ENCODE data around the gene SPACA4. TPM values are rescaled to one million over a fixed set of nuclear protein-coding genes. Genes with fewer than 3 reads are reported as not detected.

The SPACA4 gene
- total and polyA plus RNA-seq, 4 donors = not detected

DNA sequence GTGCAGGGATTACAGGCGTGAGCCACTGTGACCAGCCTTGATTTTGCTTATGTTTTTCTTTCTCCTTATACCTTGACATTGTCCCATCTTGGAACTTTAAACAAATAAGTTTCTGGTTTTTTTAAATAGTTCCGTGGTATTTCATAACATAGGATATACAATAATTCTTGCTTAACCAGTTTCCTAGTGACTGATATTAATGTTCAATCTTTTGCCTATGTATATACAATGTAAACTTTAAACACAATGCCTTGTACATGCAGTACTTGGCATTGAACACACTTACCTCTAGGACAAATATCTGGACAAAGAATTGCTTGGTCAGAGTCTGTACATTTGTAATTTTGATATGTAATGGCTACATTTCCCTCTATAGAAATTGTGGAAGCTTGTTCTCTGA, 24.4 kb upstream of the SPACA4 start (continued):
- TF ChIP-seq, protein P1, sequence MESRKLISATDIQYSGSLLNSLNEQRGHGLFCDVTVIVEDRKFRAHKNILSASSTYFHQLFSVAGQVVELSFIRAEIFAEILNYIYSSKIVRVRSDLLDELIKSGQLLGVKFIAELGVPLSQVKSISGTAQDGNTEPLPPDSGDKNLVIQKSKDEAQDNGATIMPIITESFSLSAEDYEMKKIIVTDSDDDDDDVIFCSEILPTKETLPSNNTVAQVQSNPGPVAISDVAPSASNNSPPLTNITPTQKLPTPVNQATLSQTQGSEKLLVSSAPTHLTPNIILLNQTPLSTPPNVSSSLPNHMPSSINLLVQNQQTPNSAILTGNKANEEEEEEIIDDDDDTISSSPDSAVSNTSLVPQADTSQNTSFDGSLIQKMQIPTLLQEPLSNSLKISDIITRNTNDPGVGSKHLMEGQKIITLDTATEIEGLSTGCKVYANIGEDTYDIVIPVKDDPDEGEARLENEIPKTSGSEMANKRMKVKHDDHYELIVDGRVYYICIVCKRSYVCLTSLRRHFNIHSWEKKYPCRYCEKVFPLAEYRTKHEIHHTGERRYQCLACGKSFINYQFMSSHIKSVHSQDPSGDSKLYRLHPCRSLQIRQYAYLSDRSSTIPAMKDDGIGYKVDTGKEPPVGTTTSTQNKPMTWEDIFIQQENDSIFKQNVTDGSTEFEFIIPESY (IDR thresholded peaks at IDR 0.05) = no peak

DNA sequence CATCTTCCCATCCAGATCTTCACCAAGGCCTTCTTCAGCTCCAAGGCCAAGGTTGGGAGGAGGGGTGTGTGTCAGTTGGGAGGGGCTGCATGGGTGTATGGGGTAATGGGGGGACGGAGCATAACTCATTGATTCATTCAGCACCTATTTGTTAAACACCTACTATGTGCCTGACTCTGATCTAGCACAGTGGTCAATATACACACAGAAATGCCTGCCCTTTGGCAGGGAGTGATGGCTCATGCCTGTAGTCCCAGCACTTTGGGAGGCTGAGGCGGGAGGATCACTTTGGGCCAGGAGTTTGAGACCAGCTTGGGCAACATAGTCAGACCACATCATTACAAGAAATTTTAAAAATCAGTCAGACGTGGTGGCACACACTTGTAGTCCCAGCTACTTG, 19.2 kb upstream of the SPACA4 start:
- Histone ChIP-seq H3K27ac (ENCODE audit: low read depth in 1 of 2, low read length in 2 of 2) (no peak overlapping the region), H3K27me3 (ENCODE audit: control insufficient read depth in 4 of 4, insufficient read depth in 4 of 4, low read length in 3 of 4) (no peaks in the 10 kb centered on the region), H3K36me3 (ENCODE audit: control insufficient read depth in 4 of 4, insufficient read depth in 3 of 4, low read depth in 1 of 4, low read length in 3 of 4) (no peaks in the 10 kb centered on the region), H3K9ac (ENCODE audit: low read depth in 1 of 2, low read length in 2 of 2) (no peak overlapping the region), H3K4me1 (ENCODE audit: control insufficient read depth in 4 of 4, insufficient read depth in 4 of 4, low read length in 3 of 4) (peaks cover 0 to 6% (median 3%) of the 10 kb centered on the region in 4 donors), H3K4me3 (ENCODE audit: low read depth in 1 of 3, low read length in 3 of 3) (no peak overlapping the region), H3K9me3 (ENCODE audit: control insufficient read depth in 4 of 4, low read length in 3 of 4) (no peaks in the 10 kb centered on the region)
- WGBS = 94% methylated on average over 3 of the region's 3 CpGs
- no peak for DNase-seq (ENCODE audit: low spot score)
- TF ChIP-seq FOXA1 (IDR thresholded peaks at IDR 0.05) = no peak
- TF ChIP-seq, protein P2, sequence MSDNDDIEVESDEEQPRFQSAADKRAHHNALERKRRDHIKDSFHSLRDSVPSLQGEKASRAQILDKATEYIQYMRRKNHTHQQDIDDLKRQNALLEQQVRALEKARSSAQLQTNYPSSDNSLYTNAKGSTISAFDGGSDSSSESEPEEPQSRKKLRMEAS (IDR thresholded peaks at IDR 0.05) = no peak
- no peak for TF ChIP-seq EGR1 (IDR thresholded peaks at IDR 0.05; ENCODE audit: low read depth in 2 of 2)
- no peak for TF ChIP-seq RXRA (IDR thresholded peaks at IDR 0.05)
- TF ChIP-seq, protein P3, sequence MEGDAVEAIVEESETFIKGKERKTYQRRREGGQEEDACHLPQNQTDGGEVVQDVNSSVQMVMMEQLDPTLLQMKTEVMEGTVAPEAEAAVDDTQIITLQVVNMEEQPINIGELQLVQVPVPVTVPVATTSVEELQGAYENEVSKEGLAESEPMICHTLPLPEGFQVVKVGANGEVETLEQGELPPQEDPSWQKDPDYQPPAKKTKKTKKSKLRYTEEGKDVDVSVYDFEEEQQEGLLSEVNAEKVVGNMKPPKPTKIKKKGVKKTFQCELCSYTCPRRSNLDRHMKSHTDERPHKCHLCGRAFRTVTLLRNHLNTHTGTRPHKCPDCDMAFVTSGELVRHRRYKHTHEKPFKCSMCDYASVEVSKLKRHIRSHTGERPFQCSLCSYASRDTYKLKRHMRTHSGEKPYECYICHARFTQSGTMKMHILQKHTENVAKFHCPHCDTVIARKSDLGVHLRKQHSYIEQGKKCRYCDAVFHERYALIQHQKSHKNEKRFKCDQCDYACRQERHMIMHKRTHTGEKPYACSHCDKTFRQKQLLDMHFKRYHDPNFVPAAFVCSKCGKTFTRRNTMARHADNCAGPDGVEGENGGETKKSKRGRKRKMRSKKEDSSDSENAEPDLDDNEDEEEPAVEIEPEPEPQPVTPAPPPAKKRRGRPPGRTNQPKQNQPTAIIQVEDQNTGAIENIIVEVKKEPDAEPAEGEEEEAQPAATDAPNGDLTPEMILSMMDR (IDR thresholded peaks at IDR 0.05; ENCODE audit: low read depth, low read length, missing input control) = no peak
- TF ChIP-seq FOXA2 (IDR thresholded peaks at IDR 0.05) = no peak

GRCh38 chr19:48588670-48589401, 17.7 kb upstream of the SPACA4 start:
- Histone ChIP-seq H3K36me3 (ENCODE audit: control insufficient read depth in 4 of 4, insufficient read depth in 3 of 4, low read depth in 1 of 4, low read length in 3 of 4) (no peaks in the 10 kb centered on the region), H3K4me3 (ENCODE audit: low read depth in 1 of 3, low read length in 3 of 3) (peak overlapping the region in 2 of 3 donors; percentile 15 to 27), H3K27me3 (ENCODE audit: control insufficient read depth in 4 of 4, insufficient read depth in 4 of 4, low read length in 3 of 4) (no peaks in the 10 kb centered on the region), H3K4me1 (ENCODE audit: control insufficient read depth in 4 of 4, insufficient read depth in 4 of 4, low read length in 3 of 4) (peaks cover 0 to 4% (median 2%) of the 10 kb centered on the region in 4 donors), H3K9ac (ENCODE audit: low read depth in 1 of 2, low read length in 2 of 2) (peak overlapping the region in 1 of 2 donors; percentile 6), H3K27ac (ENCODE audit: low read depth in 1 of 2, low read length in 2 of 2) (peak overlapping the region in 1 of 2 donors; percentile 3), H3K9me3 (ENCODE audit: control insufficient read depth in 4 of 4, low read length in 3 of 4) (no peaks in the 10 kb centered on the region)
- DNase-seq (ENCODE audit: low spot score) = peak; percentile 92
- WGBS = 5% methylated on average over 36 of the region's 36 CpGs
- TF ChIP-seq FOXA2 (IDR thresholded peaks at IDR 0.05) (no peak), REST (IDR thresholded peaks at IDR 0.05) (no peak), RAD21 (IDR thresholded peaks at IDR 0.05) (peak; percentile 71 to 84), JUND (IDR thresholded peaks at IDR 0.05) (no peak)
- TF ChIP-seq, protein P3 (IDR thresholded peaks at IDR 0.05; ENCODE audit: low read depth, low read length, missing input control) = peak; percentile 79
- TF ChIP-seq, protein P1 (IDR thresholded peaks at IDR 0.05) = no peak
- TF ChIP-seq, protein P2 (IDR thresholded peaks at IDR 0.05) = no peak

Measured in liver (tissue), 9 donors.